T-helper 1 cell treated with Interleukin-12 subunit alpha and Interleukin-12 subunit beta and Interleukin-4 antibody, amounts not matched to agents 30 ng/mL and 1 ng/mL, for 36 hours (primary cell): ENCODE measurements around the gene TBATA. TPM values are rescaled to one million over a fixed set of nuclear protein-coding genes. Genes with fewer than 3 reads are reported as not detected.
"Not testable (repeated sequence)": the region's sequence is repeated elsewhere in the genome, so short reads cannot be mapped to it uniquely, and the experiment has no call there.

Experiments used
- intact Hi-C: fragments of 100-400 bp; cut with micrococcal nuclease; formaldehyde crosslinking; loops from one replicate; pipeline ENCODE4 v1.15.1; 2024
- total RNA-seq: library from RNA; stranded (reverse); gene quantifications from 2 replicates; pipeline ENCODE4 v1.2.3, GENCODE V29; 2022

Gene TBATA
- total RNA-seq, 1 donor from 2014 or later = not detected

DNA sequence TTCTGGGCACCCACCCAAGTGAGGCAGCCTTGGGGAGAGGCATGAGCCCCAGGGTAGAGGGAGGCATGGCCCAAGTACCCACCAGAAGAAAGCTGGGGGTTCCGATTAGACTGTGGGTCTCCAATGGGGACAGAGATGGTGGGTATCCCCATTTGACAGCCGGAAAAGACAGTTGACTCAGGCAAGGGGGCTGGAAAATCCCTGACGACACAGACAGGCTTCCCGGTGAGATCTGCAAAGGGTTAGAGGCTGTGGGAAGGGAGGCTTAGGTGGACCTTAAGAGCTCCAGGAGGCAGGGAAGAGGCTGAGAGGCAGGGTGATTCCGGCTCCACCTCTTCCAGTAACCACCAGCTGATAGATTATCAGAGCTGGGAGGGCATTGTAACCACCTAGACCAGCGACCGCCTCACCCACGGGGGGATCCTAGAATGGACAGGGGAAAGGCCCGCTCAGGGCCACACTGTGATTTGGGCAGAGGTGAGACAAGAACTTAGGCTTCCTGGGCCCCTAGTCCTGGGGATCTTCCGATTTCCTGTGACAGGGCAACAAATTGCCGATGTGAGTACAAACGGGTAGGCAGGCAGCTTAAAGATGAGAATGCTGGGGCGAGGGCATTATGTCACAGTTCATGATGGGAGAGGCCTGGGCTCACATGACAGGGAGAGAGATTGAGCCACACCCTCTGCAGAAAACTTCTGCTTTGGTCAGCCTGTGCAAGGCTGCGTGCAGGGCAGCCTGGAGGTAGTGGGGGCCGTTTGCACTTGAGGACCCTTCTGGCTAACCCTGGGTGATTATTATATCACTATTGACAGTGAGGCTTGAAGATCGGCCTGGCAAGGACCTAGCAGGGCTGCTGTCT is 5.4 kb downstream of the TBATA start:
- intact Hi-C loops = no loop called here

DNA sequence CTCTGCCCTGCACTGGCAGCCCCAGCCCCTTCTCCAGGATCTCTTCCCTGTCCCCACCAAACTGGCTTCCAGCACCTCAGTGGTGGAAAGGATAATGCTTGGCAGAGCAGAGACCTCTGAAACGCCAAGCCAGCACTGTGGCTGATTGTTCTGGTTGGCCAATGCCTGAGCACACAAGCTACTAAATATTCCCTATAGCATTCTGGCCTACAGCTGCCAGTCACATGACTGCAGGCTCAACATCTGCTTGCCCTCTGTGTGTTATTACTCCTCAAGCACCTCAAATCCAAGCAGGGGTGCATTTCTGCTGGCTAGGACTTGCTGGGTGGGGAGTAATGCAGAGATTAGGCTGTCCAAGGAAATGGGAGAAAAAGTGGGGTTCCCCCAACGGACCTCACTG is 6.1 kb downstream of the TBATA start:
- intact Hi-C loops = no loop called here

- intact Hi-C loops = no loop called here
Observed at GRCh38 chr10:70778267-70778924, 6.8 kb downstream of the TBATA start.

GRCh38 chr10:70777063-70777875 is 7.9 kb downstream of the TBATA start:
- intact Hi-C loops = no loop called here

DNA sequence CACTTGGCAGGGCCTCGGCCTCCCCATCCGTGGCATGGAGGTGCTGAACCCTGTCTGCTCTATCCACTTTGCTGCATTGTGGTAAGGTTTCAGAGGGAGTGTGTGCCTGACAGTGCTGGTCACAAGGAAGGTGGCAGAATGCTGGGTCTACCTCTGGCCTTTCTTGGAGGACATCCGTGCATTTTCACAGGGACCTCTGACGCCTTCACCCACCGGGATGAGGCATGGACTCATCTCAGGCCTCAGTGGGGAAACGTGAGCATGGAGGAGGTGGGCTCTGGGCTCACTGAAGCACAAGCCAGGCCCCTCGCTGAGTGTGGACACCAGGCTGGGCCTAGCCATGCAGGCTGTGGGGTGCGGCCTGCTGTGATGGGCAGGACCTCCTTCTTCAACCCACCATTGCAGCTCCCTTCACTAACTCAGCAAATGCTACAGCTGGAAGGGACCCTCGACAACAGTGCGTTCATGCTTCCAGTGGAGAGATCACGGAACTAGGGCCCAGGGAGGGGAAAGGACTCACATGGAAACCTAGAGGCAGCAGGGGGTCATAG is 8.6 kb downstream of the TBATA start:
- intact Hi-C loops = no loop called here

DNA sequence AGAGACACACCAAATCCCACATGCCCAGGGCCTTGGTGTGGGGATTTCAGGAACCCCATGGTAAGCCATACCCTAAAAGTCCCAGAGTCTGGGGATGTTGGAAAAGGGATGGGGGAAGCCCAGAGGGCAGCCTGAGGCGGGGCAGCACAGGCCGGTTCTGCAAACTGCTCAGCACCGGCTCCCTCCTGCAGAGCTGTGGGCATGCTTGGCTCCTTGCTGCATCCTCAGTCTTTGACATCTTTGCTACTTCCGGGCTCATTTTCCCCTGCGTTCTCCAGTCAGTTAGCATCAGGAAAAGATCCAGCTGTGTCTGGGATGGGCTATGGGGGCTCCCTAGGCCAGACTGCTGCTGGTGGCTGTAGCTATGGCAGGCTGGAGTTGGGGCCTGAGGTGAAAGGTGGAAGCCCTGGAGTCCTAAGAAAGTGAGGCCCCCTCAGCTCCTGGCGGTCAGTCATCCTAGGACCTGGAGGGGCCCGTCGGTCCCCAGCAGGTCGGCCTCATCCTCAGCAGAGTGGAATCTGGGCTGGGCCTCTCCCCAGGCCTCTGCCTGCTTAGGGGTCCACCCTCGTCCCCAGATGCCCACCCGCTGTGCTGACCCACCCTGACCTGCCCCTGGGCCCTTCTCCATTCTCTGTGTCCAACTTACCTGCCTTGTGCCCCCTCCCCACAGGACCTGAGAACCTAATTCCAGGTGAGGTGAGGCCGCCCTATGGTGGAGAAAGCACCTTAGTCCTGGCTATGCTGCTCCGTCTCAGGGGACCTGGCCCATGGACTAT is 9.3 kb downstream of the TBATA start:
- intact Hi-C loops = no loop called here

GRCh38 chr10:70774810-70775678 is 10.1 kb downstream of the TBATA start:
- intact Hi-C loops = no loop called here

GRCh38 chr10:70773965-70774809 is 11.0 kb downstream of the TBATA start:
- intact Hi-C loops = no loop called here

GRCh38 chr10:70773461-70773860 is 11.7 kb downstream of the TBATA start:
- intact Hi-C loops = no loop called here

GRCh38 chr10:70772627-70773026 is 12.6 kb downstream of the TBATA start:
- intact Hi-C loops = no loop called here

DNA sequence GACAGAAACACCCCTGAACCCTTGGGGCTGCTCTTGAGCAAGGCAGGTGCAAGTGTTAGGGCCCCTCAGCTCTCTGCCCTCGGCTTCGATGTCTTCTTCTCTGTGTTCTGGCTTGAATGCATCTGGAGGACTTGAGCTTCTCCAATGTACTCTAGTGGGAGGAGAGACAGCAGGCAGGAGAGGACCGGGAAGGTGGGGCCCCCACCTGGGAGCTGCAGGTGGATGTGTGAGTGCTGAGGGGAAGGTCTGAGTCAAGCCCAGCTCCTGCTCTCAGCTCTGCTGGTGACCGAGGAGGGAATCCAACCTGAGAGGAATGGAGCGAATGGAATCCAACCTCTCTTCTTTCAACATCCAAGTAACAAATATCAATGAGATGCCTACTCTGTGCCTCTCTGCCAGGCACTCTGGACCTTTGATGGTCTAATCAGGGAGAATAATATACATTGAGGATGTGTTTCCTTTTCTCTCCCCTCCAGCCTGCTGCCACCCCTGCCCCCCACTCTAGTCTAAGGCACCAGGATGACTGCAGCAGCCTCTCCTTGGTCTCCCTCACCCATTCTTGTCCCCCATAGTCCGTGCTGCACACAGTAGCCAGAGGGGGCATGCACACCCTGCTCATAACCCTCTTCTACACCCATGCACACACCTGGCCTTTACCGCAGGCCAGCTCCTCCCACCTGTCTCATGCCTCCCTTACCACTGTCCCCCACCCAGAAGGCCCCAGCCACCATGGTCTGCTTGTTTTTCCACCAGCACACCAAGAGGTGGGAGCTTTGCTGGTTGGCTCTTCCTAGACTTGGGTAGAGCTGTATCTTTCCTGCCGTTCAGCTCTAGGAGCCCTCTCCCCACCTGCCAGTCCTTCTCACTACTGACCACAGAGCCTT is 13.6 kb downstream of the TBATA start:
- intact Hi-C loops = no loop called here

DNA sequence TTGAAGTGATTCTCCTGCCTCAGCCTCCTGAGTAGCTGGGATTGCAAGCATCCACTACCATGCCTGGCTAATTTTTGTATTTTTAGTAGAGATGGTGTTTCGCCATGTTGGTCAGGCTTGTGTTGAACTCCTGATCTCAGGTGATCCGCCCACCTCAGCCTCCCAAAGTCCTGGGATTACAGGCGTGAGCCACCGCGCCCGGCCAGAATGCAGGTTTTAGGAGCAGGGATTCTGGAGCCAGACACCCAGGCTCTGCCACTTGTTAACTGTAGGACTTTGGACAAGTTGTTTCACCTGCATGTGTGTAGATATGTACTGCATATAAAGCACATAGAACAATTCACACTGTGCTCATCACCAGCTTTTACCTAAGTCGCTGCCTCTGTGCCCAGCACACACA is 14.7 kb downstream of the TBATA start:
- intact Hi-C loops = not testable (repeated sequence)

DNA sequence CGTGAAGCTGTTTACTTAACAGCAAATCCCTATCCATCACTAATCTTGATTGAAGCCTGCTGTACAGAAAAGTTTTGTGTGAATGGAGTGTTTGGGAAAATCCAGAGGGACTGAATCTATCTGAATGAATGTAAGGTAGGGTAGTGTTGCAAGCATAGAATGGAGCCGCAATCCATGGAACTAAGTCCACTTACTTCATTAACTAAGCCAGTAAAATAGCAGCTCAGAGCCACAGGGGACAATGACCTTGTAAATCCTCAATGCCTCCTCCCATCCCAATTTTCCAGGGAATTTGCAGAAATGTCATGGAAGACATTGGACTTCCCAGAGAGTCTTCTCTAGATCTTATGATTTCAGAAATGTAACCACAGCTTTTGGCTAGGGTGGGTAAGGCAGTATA is 15.2 kb downstream of the TBATA start:
- intact Hi-C loops = no loop called here

DNA sequence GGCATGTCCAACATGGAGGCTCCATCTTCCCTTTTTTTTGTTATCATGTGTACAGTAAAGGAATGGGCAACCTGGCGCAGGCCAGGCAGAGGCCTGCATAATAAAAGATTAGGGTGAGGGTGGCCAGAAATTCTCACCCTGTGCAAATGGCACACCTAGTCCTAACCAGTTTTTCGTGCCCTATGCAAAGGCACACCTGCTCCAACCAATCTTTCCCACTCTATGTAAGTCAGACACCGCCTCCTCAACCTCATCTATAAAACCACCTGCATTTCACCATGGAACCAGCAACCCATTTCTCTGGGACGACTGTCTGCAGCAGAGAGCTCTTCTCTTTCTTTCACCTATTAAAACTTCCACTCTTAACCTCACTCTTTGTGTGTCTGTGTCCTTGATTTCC is 16.1 kb downstream of the TBATA start:
- intact Hi-C loops = no loop called here

DNA sequence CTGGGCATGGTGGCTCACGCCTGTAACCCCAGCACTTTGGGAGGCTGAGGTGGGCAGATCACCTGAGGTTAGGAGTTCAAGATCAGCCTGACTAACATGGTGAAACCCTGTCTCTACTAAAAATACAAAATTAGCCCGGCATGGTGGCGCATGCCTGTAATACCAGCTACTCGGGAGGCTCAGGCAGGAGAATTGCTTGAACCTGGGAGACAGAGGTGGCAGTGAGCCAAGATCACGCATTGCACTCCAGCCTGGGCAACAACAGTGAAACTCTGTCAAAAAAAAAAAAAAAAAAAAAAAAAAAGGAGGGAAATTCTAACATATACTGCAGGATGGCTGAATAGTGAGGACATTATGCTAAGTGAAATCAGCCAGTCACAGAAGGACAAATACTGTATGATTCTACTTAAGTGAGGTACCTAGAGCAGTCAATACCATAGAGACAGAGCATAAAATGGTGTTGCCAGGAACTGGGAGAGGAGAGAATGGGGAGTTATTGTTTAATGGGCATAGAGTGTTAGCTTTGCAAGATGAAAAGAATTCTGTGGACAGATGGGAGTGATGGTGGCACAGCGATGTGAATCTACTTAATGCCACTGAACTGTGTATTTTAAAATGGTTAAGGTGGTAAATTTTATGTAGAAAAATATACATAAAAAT is 17.0 kb downstream of the TBATA start:
- intact Hi-C loops = not testable (repeated sequence)

GRCh38 chr10:70765794-70766594 is 19.2 kb downstream of the TBATA start:
- intact Hi-C loops = no loop called here

GRCh38 chr10:70763567-70763966 is 21.6 kb downstream of the TBATA start:
- intact Hi-C loops = no loop called here
